GM21619 (cell line): ENCODE measurements around the gene ZMIZ1.

Experiments
- ATAC-seq: cut with Tn5 transposase; IDR thresholded peaks from one replicate; pipeline ENCODE4 v1.9.1; 2021; ENCODE audit not compliant: unreplicated experiment

The ZMIZ1 gene

DNA sequence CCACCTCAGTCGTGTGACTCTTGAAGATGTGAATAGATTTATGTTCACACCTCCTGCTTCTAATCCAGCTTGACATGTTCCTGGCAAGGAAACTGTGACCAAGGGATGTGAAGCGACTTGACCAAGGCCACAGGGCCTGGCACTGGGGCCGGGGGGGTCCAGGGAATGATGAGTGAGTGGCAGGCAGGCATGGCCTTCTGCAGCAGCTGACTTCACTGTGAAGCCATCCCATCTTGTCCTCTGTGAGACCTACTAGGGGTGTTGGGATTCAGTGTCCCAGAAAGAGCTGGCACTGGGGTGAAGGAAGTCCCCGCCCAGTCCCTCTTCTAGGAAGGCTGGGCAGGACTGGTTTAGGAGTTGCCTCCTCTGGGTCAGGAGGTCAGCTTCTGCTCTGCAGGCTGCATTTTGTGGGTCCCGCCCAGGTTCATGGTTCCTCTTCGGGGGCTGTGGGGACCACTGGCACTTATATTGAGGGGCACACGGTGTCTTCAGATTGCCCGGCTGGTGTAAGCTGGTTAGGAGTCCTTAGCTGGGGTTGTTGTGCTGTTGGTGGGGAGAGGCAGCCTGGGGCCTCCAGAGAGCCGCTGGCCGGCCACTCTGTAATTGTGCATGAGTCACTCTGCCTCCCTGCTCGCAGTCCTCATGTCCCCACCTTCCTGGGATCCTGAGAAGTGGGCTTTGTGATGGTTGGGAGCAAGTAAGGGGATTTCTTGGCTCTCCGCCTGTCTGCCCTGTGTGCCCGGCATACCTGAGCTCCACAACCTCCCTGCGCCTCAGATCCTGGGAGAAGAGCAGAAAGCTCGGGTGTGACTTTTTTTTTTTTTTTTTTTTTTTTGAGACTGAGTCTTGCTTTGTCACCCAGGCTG is 11.0 kb downstream of the ZMIZ1 start:
- no peak for ATAC-seq

DNA sequence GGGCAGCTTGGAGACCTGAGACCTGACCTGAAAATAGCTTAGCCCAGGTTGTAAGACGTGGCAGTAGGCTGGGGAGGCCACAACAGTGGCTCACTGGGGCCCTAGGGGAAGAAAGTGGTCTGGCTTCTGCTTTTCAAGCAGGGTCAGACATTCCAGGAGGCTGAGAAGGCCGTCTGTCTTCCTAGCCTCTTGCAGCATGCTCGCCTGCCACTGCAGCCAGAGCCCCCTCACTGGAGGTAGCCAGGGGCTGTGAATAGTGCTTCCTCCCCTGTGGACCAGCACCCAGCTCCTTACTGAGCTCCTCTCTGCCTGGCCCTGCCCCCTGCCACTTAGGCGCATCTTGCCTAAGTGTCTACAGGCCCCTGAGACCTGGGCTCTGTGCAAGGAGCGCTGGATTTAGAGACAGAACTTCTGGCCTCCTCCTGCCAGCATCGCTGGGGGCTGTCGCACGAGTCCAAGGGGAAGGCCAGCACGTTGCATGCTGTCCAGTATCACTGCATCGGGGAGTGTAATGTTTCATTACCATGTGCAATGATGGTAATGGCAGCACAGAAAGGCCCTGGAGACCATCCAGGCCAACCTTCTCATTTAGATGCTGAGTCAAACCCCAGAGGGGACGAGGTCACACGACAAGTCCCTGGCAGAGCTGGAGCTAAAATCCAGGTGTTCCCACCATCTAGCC is 12.7 kb downstream of the ZMIZ1 start:
- ATAC-seq, result no peak

- no peak for ATAC-seq
These were observed 13.2 kb downstream of the ZMIZ1 start for GRCh38 chr10:79082035-79082373.

DNA sequence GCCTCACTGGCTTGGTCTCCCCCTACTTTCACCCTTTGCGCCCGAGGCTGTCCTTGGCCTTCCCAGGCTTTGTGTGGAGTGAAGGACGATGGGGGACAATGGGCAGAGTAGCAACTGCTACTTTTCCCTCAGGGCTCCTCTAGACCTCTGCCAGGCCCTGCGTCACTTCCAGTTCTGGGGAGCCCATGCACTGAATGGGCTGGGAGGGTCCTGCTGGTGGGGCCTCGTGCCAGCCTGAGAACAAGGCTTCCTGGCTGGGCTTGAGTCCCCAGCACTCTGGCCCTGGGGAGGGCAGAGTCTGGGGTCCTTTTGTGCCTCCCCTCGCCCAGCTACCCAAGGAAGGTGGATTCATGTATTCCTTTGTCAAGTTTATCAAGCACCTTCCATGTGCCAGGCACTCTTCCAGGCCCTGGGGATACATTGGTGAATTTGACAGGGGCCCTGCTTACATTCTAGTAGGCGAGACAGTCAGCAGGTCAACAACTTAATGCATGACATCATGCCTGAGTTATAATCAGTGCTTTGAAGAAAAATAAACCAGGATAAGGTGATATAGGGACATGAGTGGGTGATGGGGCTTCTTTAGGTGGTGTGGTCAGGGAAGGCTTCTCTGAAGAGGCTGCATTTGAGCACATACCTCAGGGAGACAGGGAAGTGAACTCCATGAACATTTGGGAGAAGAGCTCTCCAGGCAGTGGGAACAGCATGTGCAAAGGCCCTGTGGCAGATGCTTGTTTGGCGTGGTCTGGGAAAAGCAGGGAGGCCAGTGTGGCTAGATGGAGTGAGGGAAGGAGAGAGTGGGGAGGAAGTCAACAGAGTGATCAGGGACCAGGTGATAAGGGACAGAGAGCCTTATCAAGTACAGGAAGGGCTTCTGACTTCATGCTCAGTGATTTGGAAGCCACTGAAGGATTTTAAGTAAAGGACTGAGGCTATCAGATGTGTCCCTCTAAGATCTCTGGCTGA is 14.1 kb downstream of the ZMIZ1 start:
- no peak for ATAC-seq

DNA sequence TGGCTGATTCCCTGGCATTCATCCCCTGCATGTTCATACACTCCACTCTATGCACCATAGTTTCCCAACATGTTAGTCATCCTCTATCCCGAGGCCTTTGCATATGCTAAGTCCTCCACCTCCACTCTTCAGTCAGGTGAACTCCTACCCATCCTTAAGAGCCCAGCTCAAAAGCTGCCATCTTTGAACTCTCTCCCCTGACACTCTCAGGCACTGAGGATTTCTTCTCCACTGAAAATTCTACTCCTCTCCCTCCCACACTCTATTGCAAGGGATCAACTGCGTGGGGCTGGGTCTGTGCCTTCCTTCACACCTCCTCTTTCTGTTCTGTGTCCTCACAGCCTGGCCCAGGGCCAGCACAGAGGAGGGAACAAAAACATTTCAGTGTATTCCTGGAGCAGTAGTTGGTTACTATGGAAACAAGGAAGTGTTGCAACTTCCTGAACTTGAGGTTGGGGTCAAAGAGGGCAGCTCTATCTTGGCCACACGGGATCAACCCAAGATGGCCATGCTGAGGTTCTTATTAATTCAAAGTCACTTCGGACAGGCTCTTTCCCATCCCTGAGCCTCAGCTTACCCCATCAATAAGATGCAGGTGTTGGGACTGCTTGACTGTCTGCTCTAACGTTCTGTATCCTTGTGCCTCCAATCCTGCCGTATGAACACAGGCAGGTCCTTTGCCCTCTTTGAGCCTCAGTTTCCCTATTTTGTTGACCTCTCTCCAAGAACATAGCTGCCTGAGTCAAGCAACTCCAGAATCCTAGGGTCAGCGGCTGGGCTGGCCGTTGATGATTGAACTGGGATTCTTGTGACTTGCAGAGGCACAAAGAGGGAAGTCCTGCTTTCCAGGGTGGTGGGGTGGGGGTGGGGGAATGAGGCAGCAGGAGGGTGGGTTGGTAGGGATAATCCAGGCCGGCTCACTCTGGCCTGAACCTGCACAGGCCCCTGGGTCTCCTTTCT is 15.5 kb downstream of the ZMIZ1 start:
- no peak for ATAC-seq

DNA sequence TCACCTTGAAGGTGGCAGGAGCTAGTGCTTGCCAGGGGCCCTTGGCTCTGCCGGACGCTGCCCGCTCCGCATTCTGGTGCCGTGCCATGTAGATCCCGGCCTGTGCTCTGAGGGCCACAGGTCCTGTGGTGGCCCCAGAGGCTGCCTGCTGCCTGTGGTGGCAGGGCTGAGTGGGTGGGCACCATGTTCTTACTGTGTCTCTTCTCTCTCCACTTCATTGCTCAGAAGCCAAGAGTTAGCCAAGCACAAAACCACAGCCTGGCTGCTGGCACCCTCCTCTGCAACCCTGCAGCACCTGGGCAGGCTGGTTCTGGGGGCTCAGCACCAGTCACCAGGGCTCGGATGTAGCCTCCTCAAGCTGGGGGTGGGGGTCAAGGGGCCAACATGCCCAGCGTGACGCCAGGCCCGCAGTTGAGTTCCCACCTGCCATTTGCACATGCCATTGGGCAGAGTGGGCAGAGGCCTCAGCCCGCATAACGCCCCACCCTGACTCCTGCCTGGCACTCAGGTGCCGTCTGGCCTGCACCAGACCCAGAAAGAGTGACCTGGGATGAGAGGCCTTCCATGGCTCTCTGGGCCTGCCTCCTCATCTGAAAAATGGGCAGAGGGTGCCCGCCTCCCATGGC is 16.3 kb downstream of the ZMIZ1 start:
- ATAC-seq, result no peak

DNA sequence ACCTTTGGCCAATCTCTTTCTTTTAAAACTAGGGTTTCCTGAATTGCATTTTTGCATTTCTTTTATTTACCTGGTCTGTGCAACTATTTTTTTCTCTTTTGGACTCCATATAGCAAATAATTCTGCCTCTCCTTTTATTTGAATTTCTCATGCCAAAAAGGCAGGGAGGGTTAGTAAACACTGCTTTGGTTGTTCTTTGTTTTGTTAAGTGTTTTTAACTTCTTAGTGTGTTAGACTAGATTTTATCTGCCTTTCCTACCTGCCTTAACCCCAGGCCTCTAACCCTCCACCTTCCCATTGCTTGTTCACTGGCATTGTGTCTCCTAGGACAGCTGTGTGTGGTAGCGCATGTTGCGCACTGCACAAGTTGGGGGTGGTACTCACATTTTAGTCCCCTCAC is 18.1 kb downstream of the ZMIZ1 start:
- ATAC-seq, result no peak

DNA sequence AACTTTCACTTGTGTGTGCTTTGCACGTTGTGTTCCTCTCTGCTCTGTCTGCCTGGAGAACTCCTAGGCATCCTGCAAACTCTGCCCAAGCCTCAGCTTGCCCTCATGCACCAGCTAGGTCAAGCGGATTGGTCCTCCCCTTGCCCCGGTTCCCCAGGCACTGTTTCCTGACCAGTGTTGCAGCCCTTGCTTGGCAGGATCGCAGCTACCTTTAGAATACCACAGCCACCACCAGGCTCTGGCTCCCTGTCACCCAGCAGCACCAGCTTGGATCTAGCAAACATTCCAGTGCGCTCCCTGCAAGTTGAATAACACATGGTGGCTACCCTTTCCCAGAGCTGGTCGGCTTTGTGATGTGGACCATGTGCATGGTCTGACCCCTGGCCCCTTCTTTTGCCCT is 19.0 kb downstream of the ZMIZ1 start:
- no peak for ATAC-seq

DNA sequence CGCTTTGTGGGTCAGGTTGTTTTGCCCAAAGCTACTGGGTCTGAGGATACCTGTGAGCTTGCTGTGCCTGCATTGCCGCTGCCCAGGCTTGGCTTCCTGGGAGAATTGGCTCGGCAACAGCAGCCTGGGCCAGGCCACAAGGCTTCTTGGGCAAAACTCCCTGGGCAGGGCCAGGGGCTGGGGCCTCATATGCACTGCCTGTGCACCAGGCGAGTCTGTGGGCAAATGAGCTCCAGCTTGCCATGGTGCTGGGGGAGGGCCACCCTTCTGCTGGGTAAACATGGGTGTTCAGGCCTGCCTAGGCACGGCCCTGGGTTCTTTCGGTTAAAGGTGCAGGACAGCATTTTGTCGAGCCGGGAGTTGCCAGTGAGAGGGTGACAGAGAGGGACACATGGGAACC is 19.4 kb downstream of the ZMIZ1 start:
- ATAC-seq, result no peak

DNA sequence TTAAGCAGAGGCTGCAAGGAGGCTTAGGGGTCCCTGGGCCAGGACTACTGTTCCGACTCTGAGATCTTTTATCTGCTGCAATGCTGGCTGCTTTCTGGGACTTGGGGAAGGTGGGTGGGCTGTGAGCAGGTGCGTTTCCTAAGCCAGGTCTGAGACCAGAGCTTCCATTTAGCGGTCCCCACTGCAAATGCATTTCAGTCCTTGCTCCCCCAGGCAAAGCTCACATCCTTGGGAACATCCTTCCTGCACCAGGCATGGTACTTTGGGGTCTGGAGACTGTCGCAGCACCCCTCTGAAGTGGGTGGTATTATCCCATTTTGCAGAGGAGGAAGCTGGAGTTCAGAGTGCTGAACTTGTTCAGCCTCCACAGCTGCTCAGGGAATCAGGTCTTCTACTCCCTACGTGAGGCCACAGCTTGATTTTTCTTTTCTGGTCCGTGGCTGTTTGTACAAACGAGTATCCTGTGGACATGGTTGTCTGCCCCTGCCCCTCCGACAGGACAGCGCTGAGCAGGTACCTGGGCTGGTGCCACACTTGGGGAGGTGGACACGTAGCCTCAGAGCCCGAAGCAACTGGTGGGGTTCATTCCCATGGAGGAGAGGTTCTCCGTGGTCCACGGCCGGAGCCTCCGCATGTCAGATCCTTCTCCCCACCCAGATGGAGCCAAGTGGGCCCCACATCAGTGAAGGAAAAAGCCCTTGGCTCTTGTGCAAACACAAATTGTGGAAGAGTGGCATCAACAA is 20.0 kb downstream of the ZMIZ1 start:
- ATAC-seq, result no peak

GRCh38 chr10:79089632-79090031 is 20.9 kb downstream of the ZMIZ1 start:
- ATAC-seq, result no peak

GRCh38 chr10:79090134-79090803 is 21.5 kb downstream of the ZMIZ1 start:
- no peak for ATAC-seq

DNA sequence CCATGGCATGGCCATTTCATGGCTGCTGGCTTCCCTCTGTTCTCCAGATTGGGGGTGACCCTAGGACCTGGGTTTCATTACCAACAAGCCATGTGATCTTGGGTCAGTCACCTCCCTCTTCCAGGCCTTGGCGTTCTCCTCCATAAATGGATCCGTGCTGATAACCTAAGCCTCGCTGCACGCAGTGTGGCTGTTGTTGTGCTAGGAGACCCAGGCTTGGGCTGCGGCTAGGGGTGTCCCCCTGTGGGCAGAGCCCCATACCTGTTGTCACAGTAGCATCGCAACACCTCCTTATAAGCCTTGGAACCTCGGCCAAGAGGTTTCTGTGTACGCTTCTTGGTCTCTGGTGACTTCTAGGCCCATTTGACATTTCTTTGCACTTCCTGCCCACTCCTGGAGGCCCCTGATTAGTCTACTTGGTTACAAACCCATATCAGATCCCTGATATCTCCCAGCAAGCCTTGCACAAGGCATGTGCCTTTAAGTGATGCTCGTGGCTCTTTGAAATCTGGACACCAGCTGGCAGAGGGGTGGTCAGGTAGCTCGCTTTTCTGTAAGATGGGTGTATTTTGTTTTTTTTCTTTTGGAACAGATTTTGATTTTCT is 23.6 kb downstream of the ZMIZ1 start:
- no peak for ATAC-seq

GRCh38 chr10:79093658-79094411 is 25.1 kb downstream of the ZMIZ1 start:
- ATAC-seq, result no peak

DNA sequence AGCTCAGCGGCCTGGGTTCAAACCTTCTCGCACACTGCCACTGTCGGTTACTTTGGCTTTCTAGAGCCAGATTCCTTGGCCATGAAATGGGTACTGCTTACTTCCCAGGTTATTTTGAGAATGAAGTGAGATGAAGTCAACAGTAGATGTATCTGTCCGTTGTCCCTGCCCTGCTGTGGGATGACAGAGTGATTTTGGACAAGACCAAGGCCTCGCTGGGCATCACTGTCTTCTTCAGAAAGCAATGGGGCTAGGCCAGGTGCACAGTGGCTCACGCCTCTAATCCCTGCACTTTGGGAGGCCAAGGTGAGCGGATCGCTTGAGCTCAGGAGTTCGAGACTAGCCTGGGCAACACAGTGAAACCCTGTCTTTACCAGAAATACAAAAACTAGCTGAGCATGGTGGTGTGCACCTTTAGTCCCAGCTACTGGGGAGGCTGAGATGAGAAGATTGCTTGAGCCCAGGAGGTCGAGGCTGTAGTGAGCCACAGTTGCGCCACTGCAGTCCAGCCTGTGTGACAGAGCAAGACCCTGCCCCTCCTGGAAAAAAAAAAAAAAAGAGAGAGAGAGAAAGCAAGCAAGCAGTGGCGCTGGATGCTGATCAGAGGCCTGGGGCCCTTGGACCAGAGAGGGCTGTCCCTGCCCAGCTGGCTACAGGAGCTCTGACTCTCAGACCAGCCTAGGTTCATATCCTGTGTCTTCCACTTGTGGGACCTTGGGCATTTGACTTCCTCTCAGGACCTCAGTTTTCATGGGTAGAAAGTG is 25.8 kb downstream of the ZMIZ1 start:
- ATAC-seq, result no peak

GRCh38 chr10:79095316-79095715 is 26.6 kb downstream of the ZMIZ1 start:
- ATAC-seq, result no peak

DNA sequence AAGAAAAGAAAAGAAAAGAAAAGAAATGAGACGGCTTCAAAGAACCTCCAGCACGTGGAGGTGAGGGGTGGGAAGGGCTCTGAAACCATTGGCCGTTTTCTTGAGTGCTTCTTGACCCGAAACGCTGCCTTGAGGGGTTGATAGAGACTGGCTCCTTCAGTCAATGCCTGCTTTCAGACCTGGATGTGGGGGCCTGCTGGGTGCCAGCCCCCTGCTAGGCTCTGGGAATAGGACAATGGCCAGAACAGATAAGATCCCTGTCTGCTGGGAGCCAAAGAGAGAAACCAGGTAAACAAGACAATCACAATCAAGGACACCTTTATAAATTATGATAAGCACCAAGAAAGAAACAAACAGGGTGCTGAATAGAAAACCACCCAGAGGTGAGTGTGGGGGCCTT is 27.7 kb downstream of the ZMIZ1 start:
- ATAC-seq, result no peak
